Panc1 (cell line): ENCODE measurements around the gene MRPL33. TPM values are rescaled to one million over a fixed set of nuclear protein-coding genes. Genes with fewer than 3 reads are reported as not detected.

Source experiments
- ATAC-seq: fragments of 200-7000 bp; cut with Tn5 transposase; 2 replicates; pipeline ENCODE4 v1.9.1; 2020; ENCODE audit warnings: mild to moderate bottlenecking, moderate library complexity
- BruUV-seq: library from RNA; stranded (reverse); fragments of 400-500 nt; replicated peaks from 2 replicates; lab custom pipeline; 2021; lab: Mats Ljungman, UMichigan
- CTCF ChIA-PET: fragments of 300-600 bp; sonication (Branson Sonifier 250); formaldehyde crosslinking; loops from one replicate; lab custom pipeline; 2022; ENCODE audit warnings: antibody characterized with exemption; lab: Charles Lee
- POLR2A ChIA-PET: fragments of 300-600 bp; sonication (Branson Sonifier 250); formaldehyde crosslinking; loops from one replicate; lab custom pipeline; 2022; ENCODE audit warnings: antibody characterized with exemption; lab: Charles Lee
- DNase-seq: peaks from one replicate; pipeline ENCODE4 v3.0.0-alpha.2; 2010; ENCODE audit warnings: low read depth, low spot score
- H3K27ac ChIP-seq: 2 replicates; pipeline ENCODE4 v1.5.1; 2011; ENCODE audit warnings: mild to moderate bottlenecking, low read length, inconsistent platforms
- H3K27me3 ChIP-seq: fragments of 200-500 bp; sonication (Bioruptor generic); 2 replicates; pipeline ENCODE4 v1.6.0; 2014; ENCODE audit warnings: low read length, inconsistent platforms; ENCODE audit not compliant: control insufficient read depth, insufficient read depth
- H3K36me3 ChIP-seq: fragments of 200-500 bp; sonication (Bioruptor generic); 2 replicates; pipeline ENCODE4 v1.5.1; 2014; ENCODE audit warnings: inconsistent platforms, mild to moderate bottlenecking, low read length, moderate library complexity; ENCODE audit not compliant: control insufficient read depth, insufficient read depth
- H3K4me1 ChIP-seq: 2 replicates; pipeline ENCODE4 v1.5.1; 2011; ENCODE audit warnings: inconsistent platforms, mild to moderate bottlenecking, low read length, moderate library complexity; ENCODE audit not compliant: control insufficient read depth, insufficient read depth
- H3K4me3 ChIP-seq, 2 experiments: 2 replicates each; pipeline ENCODE4 v1.5.1; 2011 to 2012; ENCODE audit warnings: low read depth in 2 of 2, low read length in 2 of 2, mild to moderate bottlenecking in 2 of 2, inconsistent platforms in 1 of 2, moderate library complexity in 1 of 2
- H3K9me3 ChIP-seq: fragments of 200-500 bp; sonication (Bioruptor generic); 2 replicates; pipeline ENCODE4 v1.5.1; 2014; ENCODE audit warnings: low read depth, mild to moderate bottlenecking, inconsistent platforms, low read length, moderate library complexity; ENCODE audit not compliant: control insufficient read depth, insufficient read depth
- POLR2AphosphoS5 ChIP-seq: IDR thresholded peaks from 2 replicates; pipeline ENCODE4 v1.6.1; 2012; ENCODE audit warnings: mild to moderate bottlenecking, low read depth, low read length, moderate library complexity
- SIN3A ChIP-seq: IDR thresholded peaks from 2 replicates; pipeline ENCODE4 v1.6.1; 2012; ENCODE audit warnings: low read depth, mild to moderate bottlenecking, low read length, moderate library complexity, borderline replicate concordance; ENCODE audit not compliant: insufficient read depth
- TCF7L2 ChIP-seq: IDR thresholded peaks from 2 replicates; pipeline ENCODE4 v1.6.1; 2011; ENCODE audit warnings: mild to moderate bottlenecking, low read depth, low read length, inconsistent platforms
- in situ Hi-C: cut with HindIII; loops from 2 replicates; pipeline ENCODE4 v1.10.0; 2016; ENCODE audit warnings: low sequenced_read_pairs, low pct_unique_long_range_greater_than_20kb
- intact Hi-C: fragments of 100-400 bp; cut with micrococcal nuclease; formaldehyde crosslinking; loops from one replicate; pipeline ENCODE4 v1.10.0; 2022; ENCODE audit not compliant: unreplicated experiment
- total RNA-seq: library from RNA; stranded (reverse); gene quantifications from one replicate; pipeline ENCODE4 v1.2.1, GENCODE V29; 2021; ENCODE audit not compliant: unreplicated experiment
- TF ChIP-seq, protein P1 (sequence below): fragments of 450-650 bp; IDR thresholded peaks from 2 replicates; pipeline ENCODE4 v1.5.1; 2017; ENCODE audit warnings: mild to moderate bottlenecking
- TF ChIP-seq, protein P2 (sequence below), 2 experiments: IDR thresholded peaks; 2 replicates each; pipeline ENCODE4 v1.6.1; 2011 to 2012; ENCODE audit warnings: low read depth in 2 of 2, control low read depth in 1 of 2, low read length in 1 of 2, mild to moderate bottlenecking in 1 of 2, moderate library complexity in 1 of 2; ENCODE audit not compliant: insufficient read depth in 1 of 2

The MRPL33 gene
- total RNA-seq, 1 experiment from 2014 or later = 61.6 TPM

DNA sequence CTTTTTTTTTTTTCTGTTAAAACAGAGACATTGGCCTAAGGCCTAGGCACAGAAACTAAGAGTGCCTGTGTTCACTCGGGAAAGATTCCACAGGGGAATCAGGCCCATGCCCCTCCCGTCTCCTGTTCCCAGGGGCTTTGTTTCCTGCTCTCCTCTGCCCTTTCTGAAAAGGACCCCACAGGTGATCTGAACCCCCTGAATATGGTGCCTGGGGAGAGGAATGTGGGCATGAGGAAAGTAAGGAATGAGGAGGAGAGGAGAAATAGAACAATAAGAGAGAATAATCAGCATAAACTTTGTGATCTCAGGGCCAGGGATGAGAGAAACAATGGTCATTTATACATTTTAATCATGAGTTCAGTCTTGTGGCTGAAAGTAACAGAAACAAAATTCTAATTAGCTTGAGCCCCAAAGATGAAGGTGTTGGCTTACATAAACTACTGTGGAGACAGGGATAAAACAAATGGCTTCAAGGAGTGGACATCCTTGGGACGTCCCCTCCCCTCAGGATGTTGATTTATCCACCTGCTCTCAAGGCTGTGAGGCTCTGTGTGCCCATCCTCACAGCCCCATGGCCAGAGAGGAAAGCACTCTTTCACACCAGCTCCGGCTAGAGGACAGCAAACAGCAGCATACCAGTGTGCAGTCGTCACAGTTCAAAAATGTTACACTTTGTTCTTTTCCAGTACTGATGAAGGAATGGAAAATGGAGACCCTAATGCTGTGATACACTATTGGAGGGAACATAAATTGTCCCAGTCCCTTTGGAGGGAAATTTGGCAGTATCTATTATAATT, 46.4 kb upstream of the MRPL33 start:
- no peaks in the 10 kb centered on the region for H3K36me3 ChIP-seq
- ChIA-PET CTCF (interaction anchor here (0.6 kb wide), 1 partner anchor 124 kb away, joined by 3 read pairs; no protein-coding TSS in a partner anchor), POLR2A (interaction anchor here (0.6 kb wide), 1 partner anchor 18 kb away, joined by 7 read pairs; no protein-coding TSS in a partner anchor)
- no peak for ATAC-seq
- intact Hi-C loops = no loop called here
- in situ Hi-C loops = no loop called here
- 0 out of 2 replicates have a peak overlapping the region, but pooled peaks have one; percentile 29 for H3K27ac ChIP-seq
- no peaks in the 10 kb centered on the region for H3K9me3 ChIP-seq
- no peak for DNase-seq
- no TSS peak for BruUV-seq
- TF ChIP-seq TCF7L2 = no peak
- TF ChIP-seq, protein P1, sequence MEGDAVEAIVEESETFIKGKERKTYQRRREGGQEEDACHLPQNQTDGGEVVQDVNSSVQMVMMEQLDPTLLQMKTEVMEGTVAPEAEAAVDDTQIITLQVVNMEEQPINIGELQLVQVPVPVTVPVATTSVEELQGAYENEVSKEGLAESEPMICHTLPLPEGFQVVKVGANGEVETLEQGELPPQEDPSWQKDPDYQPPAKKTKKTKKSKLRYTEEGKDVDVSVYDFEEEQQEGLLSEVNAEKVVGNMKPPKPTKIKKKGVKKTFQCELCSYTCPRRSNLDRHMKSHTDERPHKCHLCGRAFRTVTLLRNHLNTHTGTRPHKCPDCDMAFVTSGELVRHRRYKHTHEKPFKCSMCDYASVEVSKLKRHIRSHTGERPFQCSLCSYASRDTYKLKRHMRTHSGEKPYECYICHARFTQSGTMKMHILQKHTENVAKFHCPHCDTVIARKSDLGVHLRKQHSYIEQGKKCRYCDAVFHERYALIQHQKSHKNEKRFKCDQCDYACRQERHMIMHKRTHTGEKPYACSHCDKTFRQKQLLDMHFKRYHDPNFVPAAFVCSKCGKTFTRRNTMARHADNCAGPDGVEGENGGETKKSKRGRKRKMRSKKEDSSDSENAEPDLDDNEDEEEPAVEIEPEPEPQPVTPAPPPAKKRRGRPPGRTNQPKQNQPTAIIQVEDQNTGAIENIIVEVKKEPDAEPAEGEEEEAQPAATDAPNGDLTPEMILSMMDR = no peak
- no peak for TF ChIP-seq POLR2AphosphoS5
- TF ChIP-seq SIN3A = no peak
- TF ChIP-seq, protein P2, sequence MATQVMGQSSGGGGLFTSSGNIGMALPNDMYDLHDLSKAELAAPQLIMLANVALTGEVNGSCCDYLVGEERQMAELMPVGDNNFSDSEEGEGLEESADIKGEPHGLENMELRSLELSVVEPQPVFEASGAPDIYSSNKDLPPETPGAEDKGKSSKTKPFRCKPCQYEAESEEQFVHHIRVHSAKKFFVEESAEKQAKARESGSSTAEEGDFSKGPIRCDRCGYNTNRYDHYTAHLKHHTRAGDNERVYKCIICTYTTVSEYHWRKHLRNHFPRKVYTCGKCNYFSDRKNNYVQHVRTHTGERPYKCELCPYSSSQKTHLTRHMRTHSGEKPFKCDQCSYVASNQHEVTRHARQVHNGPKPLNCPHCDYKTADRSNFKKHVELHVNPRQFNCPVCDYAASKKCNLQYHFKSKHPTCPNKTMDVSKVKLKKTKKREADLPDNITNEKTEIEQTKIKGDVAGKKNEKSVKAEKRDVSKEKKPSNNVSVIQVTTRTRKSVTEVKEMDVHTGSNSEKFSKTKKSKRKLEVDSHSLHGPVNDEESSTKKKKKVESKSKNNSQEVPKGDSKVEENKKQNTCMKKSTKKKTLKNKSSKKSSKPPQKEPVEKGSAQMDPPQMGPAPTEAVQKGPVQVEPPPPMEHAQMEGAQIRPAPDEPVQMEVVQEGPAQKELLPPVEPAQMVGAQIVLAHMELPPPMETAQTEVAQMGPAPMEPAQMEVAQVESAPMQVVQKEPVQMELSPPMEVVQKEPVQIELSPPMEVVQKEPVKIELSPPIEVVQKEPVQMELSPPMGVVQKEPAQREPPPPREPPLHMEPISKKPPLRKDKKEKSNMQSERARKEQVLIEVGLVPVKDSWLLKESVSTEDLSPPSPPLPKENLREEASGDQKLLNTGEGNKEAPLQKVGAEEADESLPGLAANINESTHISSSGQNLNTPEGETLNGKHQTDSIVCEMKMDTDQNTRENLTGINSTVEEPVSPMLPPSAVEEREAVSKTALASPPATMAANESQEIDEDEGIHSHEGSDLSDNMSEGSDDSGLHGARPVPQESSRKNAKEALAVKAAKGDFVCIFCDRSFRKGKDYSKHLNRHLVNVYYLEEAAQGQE (IDR thresholded peaks at IDR 0.05; ENCODE audit: insufficient read depth in 1 of 2, low read depth in 2 of 2, low read length in 1 of 2) = no peak
- H3K4me3 ChIP-seq = no peak overlapping the region
- no peaks in the 10 kb centered on the region for H3K27me3 ChIP-seq
- peaks cover 6% of the 10 kb centered on the region; the same call in 1 of the 2 replicates for H3K4me1 ChIP-seq

DNA sequence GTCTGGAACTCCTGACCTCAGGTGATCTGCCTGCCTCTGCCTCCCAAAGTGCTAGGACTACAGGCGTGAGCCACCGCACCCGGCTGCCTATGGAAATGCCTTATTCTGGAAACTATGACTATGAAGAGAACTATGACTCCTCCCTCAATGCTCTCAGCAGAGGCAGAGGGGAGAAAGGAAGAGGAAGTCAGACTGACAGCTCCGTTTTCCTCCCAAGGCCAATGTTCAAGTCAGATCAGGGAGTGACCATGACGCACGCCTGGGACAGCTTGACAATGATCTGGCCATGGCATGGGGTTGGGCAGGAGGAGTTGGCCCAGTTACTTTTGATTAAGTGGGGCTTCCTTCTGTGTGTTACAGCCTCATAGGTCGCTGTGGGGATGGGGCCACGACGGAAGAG, 44.3 kb upstream of the MRPL33 start:
- ATAC-seq = no peak
- ChIA-PET POLR2A (no interaction called here), CTCF (no interaction called here)
- in situ Hi-C loops (no loop called here), intact Hi-C loops (no loop called here)
- H3K27ac ChIP-seq = no peak overlapping the region
- H3K36me3 ChIP-seq = no peaks in the 10 kb centered on the region
- TF ChIP-seq SIN3A (no peak), TCF7L2 (no peak)
- H3K4me3 ChIP-seq = no peak overlapping the region
- H3K9me3 ChIP-seq = no peaks in the 10 kb centered on the region
- H3K4me1 ChIP-seq = peaks cover 4% of the 10 kb centered on the region; the same call in 1 of the 2 replicates
- DNase-seq = no peak
- no TSS peak for BruUV-seq
- H3K27me3 ChIP-seq = no peaks in the 10 kb centered on the region
